HG02938 (cell line): ENCODE results near the gene CCDC13.

Experiments used
- ATAC-seq: cut with Tn5 transposase; IDR thresholded peaks from one replicate; pipeline ENCODE4 v1.9.1; 2021; ENCODE audit warnings: mild to moderate bottlenecking, moderate library complexity; ENCODE audit not compliant: unreplicated experiment

CCDC13 gene

GRCh38 chr3:42735615-42736014 is 37.4 kb downstream of the CCDC13 start:
- no peak for ATAC-seq

- ATAC-seq: no peak
Measured at GRCh38 chr3:42735019-42735418, 38.0 kb downstream of the CCDC13 start.

GRCh38 chr3:42734263-42734860 is 38.7 kb downstream of the CCDC13 start:
- ATAC-seq: no peak

- ATAC-seq: no peak
Measured at GRCh38 chr3:42733501-42734262, 39.4 kb downstream of the CCDC13 start.

- no peak for ATAC-seq
Measured at GRCh38 chr3:42732829-42733459, 40.1 kb downstream of the CCDC13 start.

- ATAC-seq: no peak
Measured at GRCh38 chr3:42732196-42732828, 40.7 kb downstream of the CCDC13 start.

- no peak for ATAC-seq
Measured at GRCh38 chr3:42731476-42732195, 41.4 kb downstream of the CCDC13 start.

- ATAC-seq: no peak
Measured at GRCh38 chr3:42730706-42731420, 42.2 kb downstream of the CCDC13 start.

GRCh38 chr3:42730294-42730693 is 42.8 kb downstream of the CCDC13 start:
- no peak for ATAC-seq

- no peak for ATAC-seq
Measured at GRCh38 chr3:42729404-42730145, 43.5 kb downstream of the CCDC13 start.

GRCh38 chr3:42728668-42729364 is 44.2 kb downstream of the CCDC13 start:
- ATAC-seq: no peak

- no peak for ATAC-seq
Measured at GRCh38 chr3:42728056-42728455, 45.0 kb downstream of the CCDC13 start.

- no peak for ATAC-seq
Measured at GRCh38 chr3:42725454-42725853, 47.6 kb downstream of the CCDC13 start.

- ATAC-seq: no peak
Measured at GRCh38 chr3:42723219-42723618, 49.8 kb downstream of the CCDC13 start.
